NCI-H146 treated with DMSO at 0.1 percent for 48 hours (cell line): ENCODE results near the gene WFIKKN2.
A peak's percentile ranks its signal among the peaks of the same experiment; 100 is the strongest.

ENCODE experiments used
- DNase-seq: peaks from one replicate; lab custom pipeline; 2025; ENCODE audit not compliant: unreplicated experiment; lab: John Stamatoyannopoulos, UW

Gene WFIKKN2

GRCh38 chr17:50834429-50835300 lies 721 bp upstream of the WFIKKN2 start:
- DNase-seq: no peak

DNA sequence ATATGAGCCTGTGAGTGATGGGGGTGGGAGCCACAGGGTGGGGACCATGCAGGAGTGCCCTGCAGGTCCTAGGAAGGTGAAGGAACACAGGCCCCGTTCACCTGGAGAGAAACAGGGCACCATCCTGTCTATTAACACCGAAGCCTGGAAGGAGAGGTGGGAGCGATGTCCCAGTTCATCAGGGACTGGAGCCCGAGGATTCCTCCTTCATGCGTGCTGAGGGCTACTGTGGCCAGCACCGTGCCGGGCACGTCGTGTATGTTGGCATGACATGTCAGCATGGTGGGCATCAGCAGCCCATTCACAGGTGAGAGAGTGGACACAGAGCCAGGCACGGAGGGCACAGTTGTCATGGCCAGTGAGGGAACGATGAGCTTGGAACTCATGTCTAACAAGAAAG lies 1.4 kb downstream of the WFIKKN2 start:
- DNase-seq: no peak

DNA sequence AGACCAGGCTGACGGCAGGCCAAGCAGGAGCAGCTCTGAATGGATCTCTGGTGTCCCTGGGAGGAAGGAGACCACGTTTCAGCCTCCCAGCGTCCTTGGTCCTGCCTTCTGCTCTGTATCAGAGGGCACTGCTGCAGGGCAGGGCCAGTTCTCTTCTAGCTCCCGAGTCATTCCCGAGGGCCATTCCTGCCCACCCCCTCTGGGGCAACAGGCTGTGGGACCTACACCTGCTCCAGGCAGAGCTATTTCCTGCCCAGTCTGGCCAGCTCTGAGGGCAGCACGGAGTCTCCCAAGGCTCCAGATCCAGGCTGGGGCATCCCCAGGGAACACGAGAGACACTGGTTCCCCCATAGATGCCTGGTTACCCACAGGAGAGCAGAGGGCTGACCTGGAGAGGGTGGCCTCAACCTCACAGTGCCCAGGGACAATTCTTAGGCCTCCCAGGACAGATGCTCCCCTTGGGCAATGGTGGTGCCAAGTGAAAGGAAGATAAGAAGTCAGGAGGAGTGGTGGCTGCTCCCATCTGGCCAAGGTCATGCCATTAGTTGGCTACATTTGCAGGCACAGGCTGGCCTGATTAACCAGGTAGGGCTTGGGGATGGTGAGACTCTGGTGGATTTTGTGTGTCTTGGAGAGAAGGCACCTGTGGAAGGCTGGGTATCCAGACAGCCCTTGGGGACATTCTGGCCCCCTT lies 2.0 kb downstream of the WFIKKN2 start:
- no peak for DNase-seq

GRCh38 chr17:50837980-50838954 lies 2.9 kb downstream of the WFIKKN2 start:
- no peak for DNase-seq

DNA sequence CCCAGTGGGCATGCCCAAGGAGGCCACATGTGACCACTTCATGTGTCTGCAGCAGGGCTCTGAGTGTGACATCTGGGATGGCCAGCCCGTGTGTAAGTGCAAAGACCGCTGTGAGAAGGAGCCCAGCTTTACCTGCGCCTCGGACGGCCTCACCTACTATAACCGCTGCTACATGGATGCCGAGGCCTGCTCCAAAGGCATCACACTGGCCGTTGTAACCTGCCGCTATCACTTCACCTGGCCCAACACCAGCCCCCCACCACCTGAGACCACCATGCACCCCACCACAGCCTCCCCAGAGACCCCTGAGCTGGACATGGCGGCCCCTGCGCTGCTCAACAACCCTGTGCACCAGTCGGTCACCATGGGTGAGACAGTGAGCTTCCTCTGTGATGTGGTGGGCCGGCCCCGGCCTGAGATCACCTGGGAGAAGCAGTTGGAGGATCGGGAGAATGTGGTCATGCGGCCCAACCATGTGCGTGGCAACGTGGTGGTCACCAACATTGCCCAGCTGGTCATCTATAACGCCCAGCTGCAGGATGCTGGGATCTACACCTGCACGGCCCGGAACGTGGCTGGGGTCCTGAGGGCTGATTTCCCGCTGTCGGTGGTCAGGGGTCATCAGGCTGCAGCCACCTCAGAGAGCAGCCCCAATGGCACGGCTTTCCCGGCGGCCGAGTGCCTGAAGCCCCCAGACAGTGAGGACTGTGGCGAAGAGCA lies 4.4 kb downstream of the WFIKKN2 start:
- no peak for DNase-seq

DNA sequence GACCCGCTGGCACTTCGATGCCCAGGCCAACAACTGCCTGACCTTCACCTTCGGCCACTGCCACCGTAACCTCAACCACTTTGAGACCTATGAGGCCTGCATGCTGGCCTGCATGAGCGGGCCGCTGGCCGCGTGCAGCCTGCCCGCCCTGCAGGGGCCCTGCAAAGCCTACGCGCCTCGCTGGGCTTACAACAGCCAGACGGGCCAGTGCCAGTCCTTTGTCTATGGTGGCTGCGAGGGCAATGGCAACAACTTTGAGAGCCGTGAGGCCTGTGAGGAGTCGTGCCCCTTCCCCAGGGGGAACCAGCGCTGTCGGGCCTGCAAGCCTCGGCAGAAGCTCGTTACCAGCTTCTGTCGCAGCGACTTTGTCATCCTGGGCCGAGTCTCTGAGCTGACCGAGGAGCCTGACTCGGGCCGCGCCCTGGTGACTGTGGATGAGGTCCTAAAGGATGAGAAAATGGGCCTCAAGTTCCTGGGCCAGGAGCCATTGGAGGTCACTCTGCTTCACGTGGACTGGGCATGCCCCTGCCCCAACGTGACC lies 5.0 kb downstream of the WFIKKN2 start:
- no peak for DNase-seq

DNA sequence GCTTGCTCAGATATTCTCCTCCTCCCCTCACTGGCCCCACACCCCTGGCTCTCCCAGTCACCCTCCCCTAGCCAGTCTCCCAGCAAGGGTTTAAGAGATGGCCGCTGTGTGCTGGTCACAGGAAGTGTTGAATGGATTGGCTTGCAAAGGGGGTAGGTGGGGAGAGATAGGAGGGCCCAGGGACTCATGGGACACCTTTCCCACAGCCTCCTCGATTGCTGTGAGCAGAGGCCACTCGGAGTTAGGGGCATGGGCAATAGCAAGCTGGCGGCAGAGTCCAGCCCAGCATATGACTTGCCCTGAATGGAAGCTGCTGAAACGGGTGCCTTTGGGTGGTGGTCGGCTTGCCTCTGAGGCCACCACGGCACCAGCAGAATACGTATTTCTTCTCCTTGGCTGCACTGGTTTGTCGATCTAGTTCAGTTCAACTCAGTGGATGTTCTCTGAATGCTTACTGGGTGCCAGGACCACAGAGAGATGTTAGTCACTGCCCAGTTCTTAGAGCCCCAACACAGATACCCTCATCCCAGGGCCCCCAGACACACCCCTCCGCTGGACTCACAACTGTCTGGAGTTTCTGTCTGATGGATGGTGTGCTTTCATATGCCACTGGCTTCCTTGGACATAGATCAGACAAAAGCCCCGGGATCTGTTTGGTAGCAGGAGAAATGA lies 6.0 kb downstream of the WFIKKN2 start:
- no peak for DNase-seq

DNA sequence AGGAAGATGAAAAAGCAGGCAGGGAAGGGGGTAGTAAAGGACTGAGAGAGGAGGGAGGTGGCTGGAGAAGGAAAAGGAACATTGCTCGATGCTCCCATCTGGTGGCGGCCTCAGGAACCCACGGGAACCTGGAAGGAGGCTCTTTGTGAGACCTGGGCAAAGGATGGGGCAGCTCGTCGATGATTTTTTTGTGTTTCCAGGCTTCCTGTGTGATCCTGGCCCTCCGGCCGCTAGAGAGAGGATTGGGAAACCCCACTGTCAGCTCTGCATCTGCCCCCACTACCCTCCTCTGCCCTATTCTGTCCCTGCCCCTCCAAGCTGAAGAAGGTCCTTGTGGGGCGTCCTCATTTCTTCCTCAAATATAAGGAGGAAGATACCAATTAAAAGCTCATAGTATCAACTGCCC lies 6.6 kb downstream of the WFIKKN2 start:
- DNase-seq: peak; percentile 62

- no peak for DNase-seq
Observed at GRCh38 chr17:50842506-50843149, 7.2 kb downstream of the WFIKKN2 start.

- DNase-seq: no peak
Observed at GRCh38 chr17:50843150-50843905, 7.9 kb downstream of the WFIKKN2 start.

GRCh38 chr17:50844117-50844700 lies 8.8 kb downstream of the WFIKKN2 start:
- DNase-seq: no peak

DNA sequence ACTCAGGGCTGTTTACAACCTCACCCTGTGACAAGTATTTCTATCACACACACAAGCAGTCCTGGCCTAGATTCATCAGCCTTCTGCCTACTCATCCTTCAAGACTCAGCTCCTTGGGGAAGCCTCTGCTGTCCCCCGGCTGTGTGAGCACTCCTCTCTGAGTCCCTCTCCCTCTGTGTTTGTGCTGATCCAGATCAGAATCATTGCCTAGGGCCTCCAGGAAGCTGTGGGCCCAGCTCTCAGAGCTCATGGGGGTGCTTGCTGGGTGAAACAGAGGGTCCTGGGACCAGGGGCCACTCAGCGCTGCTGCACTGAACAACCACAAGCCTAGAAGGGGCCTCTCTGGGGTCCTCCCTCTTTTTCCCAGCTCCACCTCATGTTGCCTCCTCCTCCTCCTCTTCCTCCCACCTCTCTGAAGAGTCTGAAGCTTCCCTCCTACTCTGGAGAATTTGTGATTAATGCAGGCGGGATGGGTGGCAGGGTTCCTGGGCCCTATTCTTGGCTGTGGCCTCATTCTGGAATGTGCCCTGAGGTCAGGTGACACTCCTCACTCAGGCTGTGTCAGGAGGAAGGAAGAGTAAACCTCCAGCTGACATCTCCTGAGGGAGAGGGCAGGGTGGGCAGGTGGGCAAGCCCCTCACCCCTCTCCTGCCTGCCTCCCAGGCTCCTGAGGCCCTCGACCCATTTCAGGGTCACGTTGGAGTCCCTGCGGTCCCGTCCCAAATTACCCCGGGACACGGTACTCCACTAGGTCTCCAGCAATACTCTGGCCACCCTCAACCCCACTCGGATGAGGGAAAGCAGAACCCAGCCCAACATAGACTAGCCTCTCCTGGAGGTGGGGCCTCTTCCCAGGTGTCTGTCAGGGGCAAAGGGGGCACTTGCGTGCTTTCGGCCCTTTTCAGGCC lies 10.1 kb downstream of the WFIKKN2 start:
- no peak for DNase-seq

- DNase-seq: no peak
Observed at GRCh38 chr17:50847566-50847965, 12.2 kb downstream of the WFIKKN2 start.

GRCh38 chr17:50848039-50848438 lies 12.7 kb downstream of the WFIKKN2 start:
- no peak for DNase-seq

- no peak for DNase-seq
Observed at GRCh38 chr17:50848711-50849110, 13.3 kb downstream of the WFIKKN2 start.

DNA sequence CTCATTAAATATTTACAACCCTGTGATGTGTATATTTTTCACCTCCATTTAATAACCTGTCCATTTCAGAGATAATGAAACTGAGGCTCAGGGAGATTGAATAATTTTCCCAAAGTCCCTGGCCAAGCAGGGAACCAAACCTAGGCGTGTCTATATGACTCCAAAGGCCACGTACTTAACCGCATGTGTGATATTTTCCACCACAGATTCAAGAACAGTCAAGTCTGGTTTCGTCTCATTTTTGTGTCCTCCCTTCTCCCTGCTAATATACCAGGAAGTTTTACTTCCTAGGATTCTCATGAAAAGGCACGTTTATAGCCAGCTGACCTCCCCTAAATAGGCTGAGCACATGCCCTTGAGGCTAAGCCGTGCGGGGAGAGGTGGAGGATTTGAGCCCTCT lies 15.3 kb downstream of the WFIKKN2 start:
- DNase-seq: no peak

DNA sequence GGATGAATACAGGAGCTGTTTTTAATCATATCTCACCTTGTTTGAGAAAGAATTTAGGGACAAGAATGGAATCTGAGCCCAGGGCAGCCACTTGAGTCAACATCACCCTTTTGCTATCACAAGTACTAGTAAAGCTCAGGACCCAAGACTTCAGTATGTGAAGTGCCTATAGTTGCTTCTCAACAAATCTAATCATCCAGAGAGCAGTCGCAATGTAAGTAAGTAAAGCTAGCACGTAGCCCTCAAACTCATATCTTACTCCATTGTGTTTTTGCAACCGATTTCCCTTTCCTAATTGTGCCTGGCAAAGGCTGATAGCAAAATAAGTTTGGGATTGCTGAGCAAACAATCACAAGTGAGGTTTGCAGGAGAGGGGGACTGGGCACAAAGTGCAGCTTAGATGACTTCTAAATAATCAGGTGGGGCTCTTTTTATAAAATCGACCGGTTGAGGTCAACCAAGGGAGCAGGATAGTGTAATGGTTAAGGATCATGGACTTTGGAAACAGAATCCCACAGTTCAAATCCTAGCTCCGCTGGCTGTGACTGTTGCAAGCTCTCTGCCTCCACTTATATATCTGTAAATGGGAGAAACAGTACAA lies 17.7 kb downstream of the WFIKKN2 start:
- no peak for DNase-seq
